Measurements from ENCODE around the gene RUNX2. TPM values are rescaled to one million over a fixed set of nuclear protein-coding genes. Genes with fewer than 3 reads are reported as not detected.

RUNX2 gene
- total and polyA plus RNA-seq, 10 of the 15 experiments (the other 5 are each of a cell fraction or from before 2014, with no cell fraction given) = 0.01 to 0.77 (median 0.15) TPM; not detected in 3

DNA sequence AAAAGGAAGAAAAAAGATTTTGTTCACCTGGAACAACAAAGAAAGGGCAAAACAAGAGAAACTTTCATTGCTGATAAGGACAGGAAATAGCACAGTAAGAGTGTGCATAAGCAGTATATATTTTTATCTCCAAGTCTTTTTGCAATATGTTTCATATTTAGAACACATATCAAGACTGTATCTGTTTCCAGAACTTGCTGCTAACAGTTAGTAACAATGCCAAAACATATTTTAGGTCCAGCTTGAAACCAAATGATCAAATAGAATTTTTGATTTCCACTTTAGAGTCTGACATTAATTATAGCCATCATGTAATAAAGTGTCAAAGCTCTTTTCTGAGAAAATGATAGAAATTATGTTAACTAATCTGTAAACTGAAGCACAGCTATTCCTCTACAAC, 193.1 kb downstream of the RUNX2 start:
- ATAC-seq (no peak), FAIRE-seq (no peak), DNase-seq (ENCODE audit: low read depth, low spot score) (no peak)
- TF ChIP-seq TARDBP (IDR thresholded peaks at IDR 0.05; ENCODE audit: borderline replicate concordance) (no peak), GATAD2B (conservative IDR thresholded peaks at IDR 0.05; ENCODE audit: low read depth) (no peak), TCF12 (IDR thresholded peaks at IDR 0.05; ENCODE audit: low read depth, low read length) (no peak), ETV6 (conservative IDR thresholded peaks at IDR 0.05 in 1 of 2, IDR thresholded peaks at IDR 0.05 in 1 of 2; ENCODE audit: borderline replicate concordance in 1 of 2, low read depth in 1 of 2) (no peak), IRF4 (IDR thresholded peaks at IDR 0.05; ENCODE audit: low read depth, low read length) (no peak)
- TF ChIP-seq, protein P1, sequence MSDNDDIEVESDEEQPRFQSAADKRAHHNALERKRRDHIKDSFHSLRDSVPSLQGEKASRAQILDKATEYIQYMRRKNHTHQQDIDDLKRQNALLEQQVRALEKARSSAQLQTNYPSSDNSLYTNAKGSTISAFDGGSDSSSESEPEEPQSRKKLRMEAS (IDR thresholded peaks at IDR 0.05; ENCODE audit: low read depth, low read length) = no peak
- TF ChIP-seq, protein P2, sequence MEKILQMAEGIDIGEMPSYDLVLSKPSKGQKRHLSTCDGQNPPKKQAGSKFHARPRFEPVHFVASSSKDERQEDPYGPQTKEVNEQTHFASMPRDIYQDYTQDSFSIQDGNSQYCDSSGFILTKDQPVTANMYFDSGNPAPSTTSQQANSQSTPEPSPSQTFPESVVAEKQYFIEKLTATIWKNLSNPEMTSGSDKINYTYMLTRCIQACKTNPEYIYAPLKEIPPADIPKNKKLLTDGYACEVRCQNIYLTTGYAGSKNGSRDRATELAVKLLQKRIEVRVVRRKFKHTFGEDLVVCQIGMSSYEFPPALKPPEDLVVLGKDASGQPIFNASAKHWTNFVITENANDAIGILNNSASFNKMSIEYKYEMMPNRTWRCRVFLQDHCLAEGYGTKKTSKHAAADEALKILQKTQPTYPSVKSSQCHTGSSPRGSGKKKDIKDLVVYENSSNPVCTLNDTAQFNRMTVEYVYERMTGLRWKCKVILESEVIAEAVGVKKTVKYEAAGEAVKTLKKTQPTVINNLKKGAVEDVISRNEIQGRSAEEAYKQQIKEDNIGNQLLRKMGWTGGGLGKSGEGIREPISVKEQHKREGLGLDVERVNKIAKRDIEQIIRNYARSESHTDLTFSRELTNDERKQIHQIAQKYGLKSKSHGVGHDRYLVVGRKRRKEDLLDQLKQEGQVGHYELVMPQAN (conservative IDR thresholded peaks at IDR 0.05) = no peak
- H3K79me2 ChIP-seq (ENCODE audit: control insufficient read depth, insufficient read depth, low read length) = no peaks in the 10 kb centered on the region
- H3K36me3 ChIP-seq (ENCODE audit: control insufficient read depth in 2 of 2, insufficient read depth in 2 of 2, low read length in 1 of 2) = no peaks in the 10 kb centered on the region
- in situ Hi-C loops (cut with MboI) = no loop called here
- intact Hi-C loops (cut with micrococcal nuclease; ENCODE audit: unreplicated experiment) = no loop called here
- no peaks in the 10 kb centered on the region for H3K4me1 ChIP-seq (ENCODE audit: control insufficient read depth, insufficient read depth, low read length)
- RAD21 ChIA-PET (ENCODE audit: unreplicated experiment) = interaction anchor here (0.8 kb wide), 1 partner anchor 401 kb away, joined by 3 read pairs; no protein-coding TSS in a partner anchor
- H2AFZ ChIP-seq (ENCODE audit: control insufficient read depth, low read depth, low read length) = no peak overlapping the region
- H4K20me1 ChIP-seq (ENCODE audit: control insufficient read depth, insufficient read depth) = no peaks in the 10 kb centered on the region
- H3K27me3 ChIP-seq (replicated peaks in 1 of 2; ENCODE audit: control insufficient read depth in 2 of 2, insufficient read depth in 2 of 2, low read length in 1 of 2) = no peaks in the 10 kb centered on the region; a peak in 1 of 4 replicates
- no peak overlapping the region for H3K9ac ChIP-seq (ENCODE audit: control insufficient read depth, insufficient read depth, low read length)
- BruUV-seq (replicated peaks) = no TSS peak
- no peak overlapping the region for H3K4me2 ChIP-seq (ENCODE audit: control insufficient read depth, insufficient read depth)
- CTCF ChIA-PET = no interaction called here
- no peaks in the 10 kb centered on the region for H3K9me3 ChIP-seq (replicated peaks; ENCODE audit: control insufficient read depth, insufficient read depth, low read length)
- POLR2A ChIA-PET = no interaction called here
- H3K27ac ChIP-seq (ENCODE audit: control insufficient read depth, insufficient read depth) = no peak overlapping the region
- no peak overlapping the region for H3K4me3 ChIP-seq
- SMC1A ChIA-PET (ENCODE audit: uncharacterized antibody, unreplicated experiment) = interaction anchor here (0.8 to 1.3 kb wide), 2 partner anchors 194 to 321 kb away, joined by 4 to 5 read pairs; no protein-coding TSS in a partner anchor
